ENCODE data around the gene SLC3A2. TPM values are rescaled to one million over a fixed set of nuclear protein-coding genes. Genes with fewer than 3 reads are reported as not detected.

The SLC3A2 gene
- 100 to 1,000 TPM; 159 to 239 (median 218) TPM for total RNA-seq
- polyA plus RNA-seq = 100 to 1,000 TPM; 118 to 189 TPM
- 284 reads per million, percentile 96 among the genes with 10 or more reads in this experiment for total RNA-seq

DNA sequence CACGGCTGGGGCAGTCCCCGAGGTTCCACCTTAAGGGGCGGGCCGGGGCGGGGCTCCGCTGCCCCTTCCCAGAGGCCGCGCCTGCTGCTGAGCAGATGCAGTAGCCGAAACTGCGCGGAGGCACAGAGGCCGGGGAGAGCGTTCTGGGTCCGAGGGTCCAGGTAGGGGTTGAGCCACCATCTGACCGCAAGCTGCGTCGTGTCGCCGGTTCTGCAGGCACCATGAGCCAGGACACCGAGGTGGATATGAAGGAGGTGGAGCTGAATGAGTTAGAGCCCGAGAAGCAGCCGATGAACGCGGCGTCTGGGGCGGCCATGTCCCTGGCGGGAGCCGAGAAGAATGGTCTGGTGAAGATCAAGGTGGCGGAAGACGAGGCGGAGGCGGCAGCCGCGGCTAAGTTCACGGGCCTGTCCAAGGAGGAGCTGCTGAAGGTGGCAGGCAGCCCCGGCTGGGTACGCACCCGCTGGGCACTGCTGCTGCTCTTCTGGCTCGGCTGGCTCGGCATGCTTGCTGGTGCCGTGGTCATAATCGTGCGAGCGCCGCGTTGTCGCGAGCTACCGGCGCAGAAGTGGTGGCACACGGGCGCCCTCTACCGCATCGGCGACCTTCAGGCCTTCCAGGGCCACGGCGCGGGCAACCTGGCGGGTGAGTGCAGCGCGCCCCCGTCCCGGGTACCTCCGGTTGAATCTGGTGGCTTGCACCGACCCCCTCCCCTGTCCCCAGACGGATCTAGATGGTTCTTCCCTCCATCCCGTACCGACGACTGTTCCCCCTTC, at the start of gene SLC3A2:
Gene SLC3A2, plus strand, starts transcription at position 94 of the 776 bp plus-strand sequence. Its CDS starts 128 bp downstream, at position 222.
- H3K4me3 Mint-ChIP-seq = peak within 1 kb of the TSS; percentile 98 to 100 (median 100)
- peak within 1 kb of the TSS; percentile 98 to 100 (median 99) for H3K27ac Mint-ChIP-seq
- peaks cover 0 to 4% (median 0%) of the 10 kb centered on the region in 5 donors for H3K27me3 Mint-ChIP-seq
- ChIA-PET POLR2A (interaction anchor here (0.5 to 5.1 kb wide), 44 partner anchors 9 to 1436 kb away, joined by 3 to 99 read pairs (median 4); partner anchors contain the start of genes C11orf98, CSKMT, EEF1G and HNRNPUL2), CTCF (interaction anchor here (0.6 to 3.0 kb wide), 12 partner anchors 17 to 504 kb away, joined by 3 to 15 read pairs (median 4); partner anchors contain the start of genes C11orf98, CSKMT, STX5 and TEX54)
- intact Hi-C loops (cut with micrococcal nuclease) = loop anchor here (1.0 to 5.0 kb wide), 22 partner anchors 19 to 801 kb away; partner anchors contain the start of genes HNRNPUL2 (in 2 of the 2), NXF1 (in 2 of the 2), ZBTB3 (in 2 of the 2) and EEF1G (in 1 of the 2)
- Histone ChIP-seq H3K27ac (ENCODE audit: low read depth, low read length) (peak within 1 kb of the TSS; percentile 94), H3K4me1 (ENCODE audit: control insufficient read depth in 2 of 2, insufficient read depth in 2 of 2, low read length in 2 of 2) (peaks cover 34 to 35% of the 10 kb centered on the region in 2 donors), H3K36me3 (ENCODE audit: control insufficient read depth in 2 of 3, insufficient read depth in 3 of 3, low read length in 3 of 3) (peaks cover 17 to 40% (median 31%) of the 10 kb centered on the region in 3 experiments), H3K27me3 (ENCODE audit: control insufficient read depth in 2 of 2, insufficient read depth in 2 of 2, low read length in 2 of 2) (no peaks in the 10 kb centered on the region), H3K4me3 (ENCODE audit: low read length) (peak within 1 kb of the TSS; percentile 97), H3K9me3 (ENCODE audit: control insufficient read depth in 2 of 3, low read length in 3 of 3) (no peaks in the 10 kb centered on the region)
- H3K36me3 Mint-ChIP-seq = peaks cover 8 to 41% (median 29%) of the 10 kb centered on the region in 5 donors
- no peaks in the 10 kb centered on the region for H3K9me3 Mint-ChIP-seq
- ATAC-seq (peak; percentile 88), DNase-seq (peak; percentile 80 to 90 (median 87))
- peaks cover 34 to 60% (median 53%) of the 10 kb centered on the region in 7 donors for H3K4me1 Mint-ChIP-seq

DNA sequence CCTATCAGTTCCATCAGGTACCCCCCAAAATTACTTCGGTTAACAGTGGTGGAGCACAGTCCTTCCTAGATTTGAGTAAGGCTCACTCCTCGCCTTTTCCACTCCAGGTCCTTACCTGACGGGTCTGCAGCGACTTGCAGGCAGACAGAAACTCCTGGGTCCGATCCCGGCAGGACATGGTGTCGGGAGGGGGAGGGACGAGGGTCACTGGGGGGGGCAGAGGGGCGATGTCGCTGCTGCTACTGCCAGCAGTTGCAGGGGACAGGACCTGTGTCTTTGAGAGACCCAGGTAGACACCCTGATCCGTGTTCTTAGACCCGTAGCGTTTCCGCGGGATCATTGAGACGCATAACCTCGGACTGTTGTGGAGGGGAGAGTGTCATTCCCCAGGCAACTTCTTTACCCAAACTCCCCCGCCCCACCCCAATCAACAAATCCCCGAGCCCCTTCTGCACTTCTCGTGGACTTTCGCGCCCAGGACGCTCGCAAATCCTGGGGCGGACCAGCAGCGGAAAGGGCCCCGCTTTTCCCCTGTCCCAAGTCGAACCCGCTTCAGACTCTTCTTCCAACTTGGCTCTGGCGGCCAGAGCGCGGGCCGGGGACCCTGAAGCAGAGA, 49.7 kb upstream of the SLC3A2 start:
- Histone ChIP-seq H3K27me3 (ENCODE audit: control insufficient read depth in 2 of 2, insufficient read depth in 2 of 2, low read length in 2 of 2) (no peaks in the 10 kb centered on the region), H3K27ac (ENCODE audit: low read depth, low read length) (peak overlapping the region; percentile 99), H3K4me1 (ENCODE audit: control insufficient read depth in 2 of 2, insufficient read depth in 2 of 2, low read length in 2 of 2) (peaks cover 16% of the 10 kb centered on the region in 2 donors), H3K36me3 (ENCODE audit: control insufficient read depth in 2 of 3, insufficient read depth in 3 of 3, low read length in 3 of 3) (peaks cover 4 to 52% (median 17%) of the 10 kb centered on the region in 3 experiments), H3K9me3 (ENCODE audit: control insufficient read depth in 2 of 3, low read length in 3 of 3) (no peaks in the 10 kb centered on the region), H3K4me3 (ENCODE audit: low read length) (peak overlapping the region; percentile 95)
- CTCF ChIA-PET = interaction anchor here (0.5 to 1.1 kb wide), 3 partner anchors 19 to 44 kb away, joined by 3 read pairs; no protein-coding TSS in a partner anchor
- Mint-ChIP-seq H3K27me3 (no peaks in the 10 kb centered on the region), H3K4me1 (peaks cover 15 to 52% (median 41%) of the 10 kb centered on the region in 7 donors), H3K36me3 (peaks cover 7 to 20% (median 9%) of the 10 kb centered on the region in 5 donors), H3K9me3 (no peaks in the 10 kb centered on the region), H3K27ac (peak overlapping the region; percentile 93 to 100 (median 99)), H3K4me3 (peak overlapping the region; percentile 87 to 99 (median 96))
- POLR2A ChIA-PET = interaction anchor here (0.7 to 7.5 kb wide), 28 partner anchors 9 to 239 kb away, joined by 3 to 122 read pairs (median 7); partner anchors contain the start of genes C11orf98, CSKMT, HNRNPUL2 and LBHD1
- intact Hi-C loops (cut with micrococcal nuclease) = loop anchor here (1.0 to 5.0 kb wide), 3 partner anchors 8 to 239 kb away; partner anchors contain the start of genes TMEM223 (in 1 of the 2), TUT1 (in 1 of the 2) and WDR74 (in 1 of the 2)
- DNase-seq (no peak), ATAC-seq (no peak)

DNA sequence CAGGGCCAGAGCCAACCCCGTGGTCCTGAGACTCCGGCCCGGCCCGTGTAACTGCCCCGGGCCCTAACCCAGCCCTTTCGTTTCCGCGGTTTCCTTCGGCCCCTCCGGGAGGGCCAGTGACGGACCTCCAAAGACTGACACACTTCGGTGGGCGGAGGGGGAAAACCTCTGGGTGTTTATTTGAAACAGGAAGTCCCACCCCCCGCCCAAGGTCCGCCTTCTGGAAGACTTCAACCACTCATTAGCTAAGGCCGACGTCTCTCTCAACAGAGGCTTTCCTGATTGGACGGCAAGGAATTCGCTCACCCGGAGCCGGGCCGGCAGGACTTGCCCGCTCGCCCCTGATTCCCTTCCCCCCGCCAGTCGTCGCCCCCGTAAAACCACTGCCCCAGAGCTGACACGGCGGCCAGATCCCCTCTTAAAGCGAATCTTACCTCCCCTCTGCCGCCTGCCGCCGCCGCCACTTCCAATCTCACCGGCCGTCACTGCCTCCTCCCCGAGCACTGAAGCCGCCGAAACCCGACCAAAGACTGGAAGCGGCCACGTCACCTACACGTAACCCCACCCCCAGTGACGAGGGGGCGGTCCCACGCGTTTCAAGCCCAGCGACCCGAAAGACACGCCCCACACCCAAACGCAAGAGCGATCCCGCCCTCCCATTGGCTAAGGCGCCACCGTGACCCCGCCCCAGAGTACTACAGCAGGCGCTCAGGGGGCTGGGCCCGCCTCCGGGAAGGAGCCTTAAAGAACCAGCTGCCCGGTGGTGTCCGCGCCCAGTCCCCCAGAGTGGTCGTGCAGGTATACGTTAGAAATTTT, 49.0 kb upstream of the SLC3A2 start, which contains the start of gene STX5:
Gene STX5, minus strand, starts transcription at position 532 of the 816 bp plus-strand sequence. CDS start 808 bp downstream, outside the sequence.
- Mint-ChIP-seq H3K36me3 (peaks cover 7 to 25% (median 9%) of the 10 kb centered on the region in 5 donors), H3K9me3 (no peaks in the 10 kb centered on the region), H3K4me1 (peaks cover 15 to 57% (median 45%) of the 10 kb centered on the region in 7 donors), H3K27me3 (no peaks in the 10 kb centered on the region), H3K4me3 (peak within 1 kb of the TSS; percentile 87 to 99 (median 96)), H3K27ac (peak within 1 kb of the TSS; percentile 93 to 100 (median 99))
- Histone ChIP-seq H3K27ac (ENCODE audit: low read depth, low read length) (peak within 1 kb of the TSS; percentile 99), H3K9me3 (ENCODE audit: control insufficient read depth in 2 of 3, low read length in 3 of 3) (no peaks in the 10 kb centered on the region), H3K4me1 (ENCODE audit: control insufficient read depth in 2 of 2, insufficient read depth in 2 of 2, low read length in 2 of 2) (peaks cover 16% of the 10 kb centered on the region in 2 donors), H3K27me3 (ENCODE audit: control insufficient read depth in 2 of 2, insufficient read depth in 2 of 2, low read length in 2 of 2) (no peaks in the 10 kb centered on the region), H3K4me3 (ENCODE audit: low read length) (peak within 1 kb of the TSS; percentile 95), H3K36me3 (ENCODE audit: control insufficient read depth in 2 of 3, insufficient read depth in 3 of 3, low read length in 3 of 3) (peaks cover 4 to 55% (median 16%) of the 10 kb centered on the region in 3 experiments)
- intact Hi-C loops (cut with micrococcal nuclease) = loop anchor here (1.0 to 5.0 kb wide), 13 partner anchors 8 to 239 kb away; partner anchors contain the start of genes HNRNPUL2 (in 2 of the 2), NXF1 (in 2 of the 2), TMEM179B (in 2 of the 2) and TMEM223 (in 2 of the 2)
- CTCF ChIA-PET = interaction anchor here (0.6 to 1.3 kb wide), 4 partner anchors 45 to 275 kb away, joined by 3 to 6 read pairs (median 3); partner anchors contain the start of gene SLC3A2
- ATAC-seq (peak; percentile 98), DNase-seq (peak; percentile 96 to 100 (median 99))
- POLR2A ChIA-PET = interaction anchor here (0.6 to 7.5 kb wide), 39 partner anchors 9 to 807 kb away, joined by 3 to 122 read pairs (median 5); partner anchors contain the start of genes C11orf98, CSKMT, HNRNPUL2 and INTS5

DNA sequence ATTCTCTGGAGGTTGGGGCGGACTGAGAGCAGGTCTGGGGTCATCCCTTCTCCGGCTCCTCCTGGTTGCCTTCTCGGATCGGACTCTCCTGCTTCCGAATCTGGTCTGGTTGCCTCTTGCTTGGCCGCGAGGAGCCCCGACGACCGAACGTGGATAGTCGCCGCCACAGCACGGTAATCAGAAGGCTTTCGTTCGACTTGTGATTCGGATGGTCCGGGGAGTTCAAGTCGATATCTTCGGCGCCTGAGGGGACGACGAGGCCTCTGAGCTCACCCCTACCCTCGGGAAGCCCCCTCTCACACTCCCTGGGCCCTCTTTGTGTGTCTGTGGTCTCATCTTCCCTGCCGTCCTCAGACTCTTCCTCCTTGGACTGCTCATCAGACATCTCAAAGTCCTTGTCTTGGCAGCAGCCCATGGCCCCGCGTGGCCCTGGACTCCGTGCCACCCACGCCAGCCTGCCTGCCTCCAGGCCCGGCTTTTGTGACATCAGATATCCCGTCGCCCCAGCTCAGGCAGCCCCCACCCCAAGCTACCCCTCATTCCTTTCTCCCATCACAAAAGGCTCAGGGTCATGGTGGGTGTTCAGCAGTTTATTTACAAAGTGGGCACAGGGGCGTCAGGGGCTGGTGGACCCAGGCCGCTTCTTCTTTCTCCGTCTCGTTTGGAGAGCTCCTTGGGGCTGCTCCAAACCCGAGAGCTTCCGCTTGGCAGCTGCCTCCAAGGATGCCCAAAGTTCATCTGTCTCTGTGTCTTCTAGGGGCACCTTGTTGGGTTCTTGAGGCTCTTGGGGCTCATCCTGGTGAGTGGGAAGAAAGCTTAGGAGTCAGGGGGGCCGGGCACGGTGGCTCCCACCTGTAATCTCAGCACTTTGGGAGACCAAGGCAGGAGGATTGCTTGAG, 48.1 kb upstream of the SLC3A2 start, which contains the start of gene TEX54:
Gene TEX54, minus strand, starts transcription at position 506 of the 899 bp plus-strand sequence.
- DNase-seq = peak in 1 of 9 donors; percentile 38
- Mint-ChIP-seq H3K9me3 (no peaks in the 10 kb centered on the region), H3K4me3 (peak within 1 kb of the TSS; percentile 87 to 99 (median 96)), H3K27ac (peak within 1 kb of the TSS; percentile 93 to 100 (median 99)), H3K36me3 (peaks cover 3 to 21% (median 8%) of the 10 kb centered on the region in 5 donors), H3K4me1 (peaks cover 15 to 58% (median 45%) of the 10 kb centered on the region in 7 donors), H3K27me3 (no peaks in the 10 kb centered on the region)
- POLR2A ChIA-PET = interaction anchor here (0.7 to 7.5 kb wide), 29 partner anchors 8 to 241 kb away, joined by 3 to 122 read pairs (median 6); partner anchors contain the start of genes C11orf98, CSKMT, HNRNPUL2 and INTS5
- H3K27ac ChIP-seq (ENCODE audit: low read depth, low read length) = peak within 1 kb of the TSS; percentile 99
- peaks cover 16 to 17% of the 10 kb centered on the region in 2 donors for H3K4me1 ChIP-seq (ENCODE audit: control insufficient read depth in 2 of 2, insufficient read depth in 2 of 2, low read length in 2 of 2)
- peaks cover 3 to 49% (median 10%) of the 10 kb centered on the region in 3 experiments for H3K36me3 ChIP-seq (ENCODE audit: control insufficient read depth in 2 of 3, insufficient read depth in 3 of 3, low read length in 3 of 3)
- intact Hi-C loops (cut with micrococcal nuclease) = loop anchor here (1.0 to 5.0 kb wide), 12 partner anchors 8 to 240 kb away; partner anchors contain the start of genes HNRNPUL2 (in 2 of the 2), NXF1 (in 2 of the 2), TMEM179B (in 2 of the 2) and TAF6L (in 1 of the 2)
- no peaks in the 10 kb centered on the region for H3K9me3 ChIP-seq (ENCODE audit: control insufficient read depth in 2 of 3, low read length in 3 of 3)
- H3K4me3 ChIP-seq (ENCODE audit: low read length) = peak within 1 kb of the TSS; percentile 95
- ATAC-seq = peak; percentile 0
- no peaks in the 10 kb centered on the region for H3K27me3 ChIP-seq (ENCODE audit: control insufficient read depth in 2 of 2, insufficient read depth in 2 of 2, low read length in 2 of 2)
- CTCF ChIA-PET = interaction anchor here (1.1 to 1.3 kb wide), 2 partner anchors 46 to 49 kb away, joined by 3 read pairs; partner anchors contain the start of gene SLC3A2
